CD4-positive, alpha-beta memory T cell (primary cell): ENCODE data around the gene LRRC3B. TPM values are rescaled to one million over a fixed set of nuclear protein-coding genes. Genes with fewer than 3 reads are reported as not detected.

ENCODE experiments used
- CTCF ChIA-PET: fragments of 350-600 bp; sonication (Branson Sonifier 250); formaldehyde crosslinking; loops from one replicate; lab custom pipeline; 2021; ENCODE audit warnings: inconsistent platforms; ENCODE audit not compliant: partially characterized antibody; lab: Charles Lee
- POLR2A ChIA-PET: fragments of 350-600 bp; sonication (Branson Sonifier 250); formaldehyde crosslinking; loops from one replicate; lab custom pipeline; 2021; ENCODE audit not compliant: partially characterized antibody; lab: Charles Lee
- DNase-seq, 5 donors: peaks; one replicate each; pipeline versions ENCODE4 v3.0.0 to v3.0.0-alpha.2; 2020 to 2022; ENCODE audit warnings: mixed read lengths in 1 of 5
- H3K27ac ChIP-seq: one replicate; pipeline ENCODE4 v1.7.0; 2013; ENCODE audit warnings: low read depth, low read length
- H3K27me3 ChIP-seq: 2 replicates; pipeline ENCODE4 v1.7.0; 2013; ENCODE audit warnings: mild to moderate bottlenecking, low read length, moderate library complexity; ENCODE audit not compliant: insufficient read depth
- H3K36me3 ChIP-seq: 2 replicates; pipeline ENCODE4 v1.7.0; 2013; ENCODE audit warnings: mild to moderate bottlenecking, low read length, moderate library complexity; ENCODE audit not compliant: insufficient read depth
- H3K4me1 ChIP-seq: 2 replicates; pipeline ENCODE4 v1.7.0; 2013; ENCODE audit warnings: mild to moderate bottlenecking, low read length, moderate library complexity; ENCODE audit not compliant: insufficient read depth
- H3K4me3 ChIP-seq, 2 donors: one replicate each; pipeline ENCODE4 v1.7.0; 2013; ENCODE audit warnings: low read length in 2 of 2, mild to moderate bottlenecking in 1 of 2
- H3K9me3 ChIP-seq, 2 donors: one replicate each; pipeline ENCODE4 v1.7.0; 2013; ENCODE audit warnings: low read length in 2 of 2, control low read depth in 1 of 2; ENCODE audit not compliant: control insufficient read depth in 1 of 2
- H3K27ac Mint-ChIP-seq, 7 donors: one replicate each; pipeline ENCODE4 v1.8.0; 2020 to 2021; ENCODE audit warnings: mixed read lengths in 7 of 7, mild to moderate bottlenecking in 6 of 7, inconsistent platforms in 3 of 7, moderate library complexity in 3 of 7
- H3K27me3 Mint-ChIP-seq, 2 donors: one replicate each; pipeline ENCODE4 v1.8.0; 2020 to 2021; ENCODE audit warnings: mixed read lengths in 2 of 2
- H3K36me3 Mint-ChIP-seq, 2 donors: one replicate each; pipeline ENCODE4 v1.8.0; 2020 to 2021; ENCODE audit warnings: mixed read lengths in 2 of 2, inconsistent platforms in 1 of 2, mild to moderate bottlenecking in 1 of 2
- H3K4me1 Mint-ChIP-seq, 4 donors: one replicate each; pipeline ENCODE4 v1.8.0; 2020 to 2021; ENCODE audit warnings: mixed read lengths in 4 of 4, mild to moderate bottlenecking in 1 of 4
- H3K4me3 Mint-ChIP-seq, 8 donors: one replicate each; pipeline ENCODE4 v1.8.0; 2020 to 2021; ENCODE audit warnings: mixed read lengths in 8 of 8, mild to moderate bottlenecking in 7 of 8, moderate library complexity in 6 of 8, inconsistent platforms in 3 of 8
- H3K9me3 Mint-ChIP-seq, 8 donors: one replicate each; pipeline ENCODE4 v1.8.0; 2020 to 2021; ENCODE audit warnings: mixed read lengths in 8 of 8, mild to moderate bottlenecking in 5 of 8, inconsistent platforms in 3 of 8, moderate library complexity in 1 of 8
- intact Hi-C: fragments of 100-400 bp; cut with micrococcal nuclease; formaldehyde crosslinking; loops from one replicate; pipeline ENCODE4 v1.15.1; 2023
- polyA plus RNA-seq, 2 donors: library from polyadenylated mRNA; unstranded; fragments of 300-500 nt; fragmentation: Illumina TruSeq; gene quantifications; one replicate each; pipeline ENCODE4 v1.2.3, GENCODE V29; 2021
- total RNA-seq, 2 experiments: library from RNA; stranded (reverse); gene quantifications; one replicate each; pipeline ENCODE4 v1.2.3, GENCODE V29; 2021

LRRC3B gene
- total RNA-seq (not detected), polyA plus RNA-seq (not detected)

DNA sequence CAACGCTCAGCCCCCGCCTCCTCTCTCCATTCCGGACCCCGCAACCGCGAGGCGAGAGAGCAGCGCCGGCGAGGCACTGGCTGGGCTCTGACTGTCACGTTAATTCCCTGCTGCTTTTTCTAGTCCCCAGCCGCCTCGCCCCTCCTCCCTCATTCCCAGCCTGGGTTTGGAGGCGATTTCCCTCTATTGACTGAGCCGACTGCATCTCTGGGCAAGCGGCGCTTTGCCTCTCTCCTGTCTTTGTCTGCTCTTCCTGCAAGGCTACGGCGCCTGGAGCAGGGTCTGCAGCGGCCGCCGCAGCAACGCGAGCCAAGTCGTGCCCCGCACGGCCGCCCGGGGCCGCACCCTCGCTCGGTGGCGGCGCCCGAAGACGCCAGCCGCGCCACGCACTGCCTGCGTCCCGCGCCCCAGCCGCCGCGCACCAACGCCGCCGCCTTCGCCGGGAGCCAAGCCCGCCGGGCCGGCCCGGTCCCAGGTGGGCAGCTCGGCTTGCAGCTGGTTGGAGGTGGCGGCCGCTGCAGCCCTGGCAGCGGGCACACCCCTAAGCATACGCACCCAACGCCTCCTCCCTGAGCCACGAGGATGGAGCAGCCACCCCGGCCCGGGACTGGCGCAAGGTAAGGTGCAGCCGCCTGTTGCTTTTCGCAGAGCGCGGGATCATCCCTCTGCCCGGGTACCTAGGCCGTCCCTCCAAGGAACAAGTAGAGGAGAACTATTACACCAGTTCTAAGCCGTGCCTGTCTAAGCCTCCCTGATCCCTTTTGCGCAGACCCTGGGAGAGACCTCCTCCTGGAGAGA lies at the start of gene LRRC3B:
TSS of gene LRRC3B (plus strand) at position 152 of the 798 bp plus-strand sequence. CDS start 86,901 bp downstream, outside the sequence.
- H3K36me3 Mint-ChIP-seq = no peaks in the 10 kb centered on the region
- peak within 1 kb of the TSS in 1 of 8 donors; percentile 31 for H3K4me3 Mint-ChIP-seq
- Histone ChIP-seq H3K4me1 (no peaks in the 10 kb centered on the region), H3K9me3 (no peaks in the 10 kb centered on the region), H3K27me3 (no peaks in the 10 kb centered on the region), H3K27ac (no peak within 1 kb of the TSS), H3K4me3 (no peak within 1 kb of the TSS), H3K36me3 (no peaks in the 10 kb centered on the region)
- no peak for DNase-seq
- peaks cover 25 to 26% of the 10 kb centered on the region in 2 donors for H3K27me3 Mint-ChIP-seq
- peaks cover 0 to 4% (median under 1%) of the 10 kb centered on the region in 4 donors for H3K4me1 Mint-ChIP-seq
- peaks cover 0 to 4% (median 0%) of the 10 kb centered on the region in 8 donors for H3K9me3 Mint-ChIP-seq
- ChIA-PET POLR2A (no interaction called here), CTCF (no interaction called here)
- H3K27ac Mint-ChIP-seq = no peak within 1 kb of the TSS
- intact Hi-C loops = no loop called here

GRCh38 chr3:26574766-26575165 lies 47.8 kb upstream of the LRRC3B start:
- no peak overlapping the region for H3K4me3 ChIP-seq
- H3K9me3 ChIP-seq = no peaks in the 10 kb centered on the region
- H3K27ac Mint-ChIP-seq = no peak overlapping the region
- ChIA-PET POLR2A (no interaction called here), CTCF (no interaction called here)
- no peak for DNase-seq
- no peaks in the 10 kb centered on the region for H3K36me3 Mint-ChIP-seq
- no peak overlapping the region for H3K4me3 Mint-ChIP-seq
- intact Hi-C loops = no loop called here
- H3K4me1 Mint-ChIP-seq = no peaks in the 10 kb centered on the region
- H3K9me3 Mint-ChIP-seq = peaks cover 0 to 16% (median 4%) of the 10 kb centered on the region in 8 donors
- H3K36me3 ChIP-seq = no peaks in the 10 kb centered on the region
- H3K27me3 Mint-ChIP-seq = no peaks in the 10 kb centered on the region
- H3K4me1 ChIP-seq = no peaks in the 10 kb centered on the region
- no peak overlapping the region for H3K27ac ChIP-seq
- H3K27me3 ChIP-seq = no peaks in the 10 kb centered on the region

- H3K36me3 Mint-ChIP-seq = no peaks in the 10 kb centered on the region
- POLR2A ChIA-PET = no interaction called here
Measured at GRCh38 chr3:26579116-26579515, 43.5 kb upstream of the LRRC3B start.

DNA sequence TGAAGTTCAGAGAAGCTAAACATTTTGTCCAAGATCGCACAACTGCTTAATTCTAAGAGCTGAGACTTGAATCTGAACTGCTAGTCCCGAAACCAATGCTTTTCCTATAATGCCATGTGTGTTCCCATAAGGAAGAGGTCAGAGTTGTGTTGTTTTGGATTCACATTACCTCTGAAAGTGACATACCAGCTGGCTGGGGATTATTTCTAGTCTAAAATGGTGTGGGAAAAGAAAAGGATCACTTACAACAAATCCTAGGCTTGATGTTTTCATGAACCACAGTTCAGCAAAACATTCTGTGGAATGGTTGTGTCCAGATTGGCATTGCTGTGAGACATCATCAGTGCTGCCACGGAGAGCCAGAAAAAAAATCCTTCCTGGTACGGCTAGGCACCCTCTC lies 35.0 kb upstream of the LRRC3B start:
- no peak overlapping the region for H3K4me3 Mint-ChIP-seq
- ChIA-PET CTCF (no interaction called here), POLR2A (no interaction called here)
- Histone ChIP-seq H3K27ac (no peak overlapping the region), H3K9me3 (no peaks in the 10 kb centered on the region), H3K36me3 (no peaks in the 10 kb centered on the region), H3K27me3 (no peaks in the 10 kb centered on the region), H3K4me3 (no peak overlapping the region), H3K4me1 (no peaks in the 10 kb centered on the region)
- peaks cover 0 to 3% (median 0%) of the 10 kb centered on the region in 8 donors for H3K9me3 Mint-ChIP-seq
- no peak overlapping the region for H3K27ac Mint-ChIP-seq
- intact Hi-C loops = no loop called here
- no peaks in the 10 kb centered on the region for H3K27me3 Mint-ChIP-seq
- H3K4me1 Mint-ChIP-seq = no peaks in the 10 kb centered on the region
- H3K36me3 Mint-ChIP-seq = no peaks in the 10 kb centered on the region
- DNase-seq = no peak

More at GRCh38 chr3:26579116-26579515, 43.5 kb upstream of the LRRC3B start:
- no peak overlapping the region for H3K4me3 ChIP-seq
- Mint-ChIP-seq H3K27ac (no peak overlapping the region), H3K27me3 (no peaks in the 10 kb centered on the region), H3K9me3 (peaks cover 0 to 11% (median 3%) of the 10 kb centered on the region in 8 donors), H3K4me3 (no peak overlapping the region), H3K4me1 (no peaks in the 10 kb centered on the region)
- CTCF ChIA-PET = interaction anchor here (0.5 kb wide), 1 partner anchor 52 kb away, joined by 3 read pairs; no protein-coding TSS in a partner anchor
- H3K36me3 ChIP-seq = no peaks in the 10 kb centered on the region
- H3K27ac ChIP-seq = no peak overlapping the region
- no peaks in the 10 kb centered on the region for H3K4me1 ChIP-seq
- DNase-seq = no peak
- H3K27me3 ChIP-seq = no peaks in the 10 kb centered on the region
- intact Hi-C loops = no loop called here
- no peaks in the 10 kb centered on the region for H3K9me3 ChIP-seq

DNA sequence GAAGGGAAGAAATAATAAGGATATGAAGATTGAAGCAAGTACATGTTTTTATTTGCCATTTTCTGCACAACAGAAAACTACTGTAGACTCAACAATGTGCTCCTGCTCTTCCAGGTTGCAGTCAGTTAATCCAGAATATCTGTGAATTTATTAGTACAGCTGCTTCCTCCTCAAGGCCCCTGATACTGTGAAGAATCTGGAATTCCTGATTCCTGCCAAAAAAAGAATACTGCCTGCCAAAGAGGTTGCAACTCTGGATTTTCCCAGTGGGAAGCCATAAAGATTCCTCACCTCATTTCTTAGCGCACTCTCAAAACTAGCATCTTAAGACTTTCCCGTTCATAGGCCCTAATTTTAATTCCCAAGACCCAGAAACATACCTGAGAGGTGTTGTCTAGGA lies 33.6 kb upstream of the LRRC3B start:
- H3K9me3 ChIP-seq = no peaks in the 10 kb centered on the region
- intact Hi-C loops = no loop called here
- H3K27ac Mint-ChIP-seq = no peak overlapping the region
- no peaks in the 10 kb centered on the region for H3K27me3 ChIP-seq
- ChIA-PET CTCF (no interaction called here), POLR2A (no interaction called here)
- no peak overlapping the region for H3K4me3 ChIP-seq
- no peaks in the 10 kb centered on the region for H3K36me3 ChIP-seq
- H3K4me1 Mint-ChIP-seq = no peaks in the 10 kb centered on the region
- no peaks in the 10 kb centered on the region for H3K27me3 Mint-ChIP-seq
- no peaks in the 10 kb centered on the region for H3K4me1 ChIP-seq
- DNase-seq = no peak
- peaks cover 0 to 7% (median 0%) of the 10 kb centered on the region in 8 donors for H3K9me3 Mint-ChIP-seq
- no peak overlapping the region for H3K4me3 Mint-ChIP-seq
- H3K27ac ChIP-seq = no peak overlapping the region
- no peaks in the 10 kb centered on the region for H3K36me3 Mint-ChIP-seq

- no peak for DNase-seq
- no peaks in the 10 kb centered on the region for H3K36me3 Mint-ChIP-seq
- no peaks in the 10 kb centered on the region for H3K27me3 Mint-ChIP-seq
- peaks cover 0 to 7% (median 0%) of the 10 kb centered on the region in 8 donors for H3K9me3 Mint-ChIP-seq
- Histone ChIP-seq H3K36me3 (no peaks in the 10 kb centered on the region), H3K9me3 (no peaks in the 10 kb centered on the region), H3K4me1 (no peaks in the 10 kb centered on the region), H3K27me3 (no peaks in the 10 kb centered on the region), H3K4me3 (no peak overlapping the region), H3K27ac (no peak overlapping the region)
- intact Hi-C loops = no loop called here
- ChIA-PET CTCF (no interaction called here), POLR2A (no interaction called here)
- no peak overlapping the region for H3K4me3 Mint-ChIP-seq
- H3K27ac Mint-ChIP-seq = no peak overlapping the region
- no peaks in the 10 kb centered on the region for H3K4me1 Mint-ChIP-seq
Measured at GRCh38 chr3:26589678-26590077, 32.9 kb upstream of the LRRC3B start.

- Mint-ChIP-seq H3K27ac (no peak overlapping the region), H3K36me3 (no peaks in the 10 kb centered on the region), H3K4me1 (no peaks in the 10 kb centered on the region), H3K4me3 (no peak overlapping the region), H3K9me3 (peaks cover 0 to 7% (median 0%) of the 10 kb centered on the region in 8 donors), H3K27me3 (no peaks in the 10 kb centered on the region)
- Histone ChIP-seq H3K27me3 (no peaks in the 10 kb centered on the region), H3K4me1 (no peaks in the 10 kb centered on the region), H3K4me3 (no peak overlapping the region), H3K36me3 (no peaks in the 10 kb centered on the region), H3K9me3 (no peaks in the 10 kb centered on the region), H3K27ac (no peak overlapping the region)
- CTCF ChIA-PET = no interaction called here
- DNase-seq = no peak
- POLR2A ChIA-PET = no interaction called here
- intact Hi-C loops = no loop called here
Measured at GRCh38 chr3:26590919-26591484, 31.6 kb upstream of the LRRC3B start.
